Left kidney (tissue), 8 donors: ENCODE data around the gene SLC37A4. TPM values are rescaled to one million over a fixed set of nuclear protein-coding genes. Genes with fewer than 3 reads are reported as not detected.
"Not testable (repeated sequence)": the region's sequence is repeated elsewhere in the genome, so short reads cannot be mapped to it uniquely, and the experiment has no call there.

Experiments used
- DNase-seq: peaks from one replicate; pipeline ENCODE4 v3.0.0-alpha.2; 2013
- long read RNA-seq, 8 donors: transcript quantifications; one replicate each; lab custom pipeline, GENCODE V29; 2026
- polyA plus RNA-seq: library from polyadenylated mRNA; unstranded; fragments of 120-200 nt; gene quantifications from one replicate; pipeline ENCODE4 v1.2.1, GENCODE V29; 2013; ENCODE audit not compliant: insufficient read length

The SLC37A4 gene
- polyA plus RNA-seq: 97.8 TPM
- long read RNA-seq, donor 1, transcript SLC37A4-210 (9 exons, 2,040 nt): major isoform, 7 of 45 reads
- long read RNA-seq, donor 1, partial matches to known transcripts: 30 of 45 reads
- long read RNA-seq, donor 1, other reads (novel, unspliced or antisense): 0 of 45 reads
- long read RNA-seq, donor 2, transcript SLC37A4-210 (9 exons, 2,040 nt): major isoform, 7 of 47 reads
- long read RNA-seq, donor 2, partial matches to known transcripts: 38 of 47 reads
- long read RNA-seq, donor 2, other reads (novel, unspliced or antisense): 0 of 47 reads
- long read RNA-seq, donor 3, transcript SLC37A4-208 (6 exons, 2,626 nt): minor isoform, 6 of 83 reads
- long read RNA-seq, donor 3, transcript SLC37A4-210 (9 exons, 2,040 nt): major isoform, 10 of 83 reads
- long read RNA-seq, donor 3, partial matches to known transcripts: 66 of 83 reads
- long read RNA-seq, donor 3, other reads (novel, unspliced or antisense): 0 of 83 reads
- long read RNA-seq, donor 4, partial matches to known transcripts: 0 of 1 reads
- long read RNA-seq, donor 4, other reads (novel, unspliced or antisense): 0 of 1 reads
- long read RNA-seq, donor 5, transcript SLC37A4-210 (9 exons, 2,040 nt): major isoform, 17 of 75 reads
- long read RNA-seq, donor 5, transcript SLC37A4-208 (6 exons, 2,626 nt): minor isoform, 5 of 75 reads
- long read RNA-seq, donor 5, partial matches to known transcripts: 51 of 75 reads
- long read RNA-seq, donor 5, other reads (novel, unspliced or antisense): 0 of 75 reads
- long read RNA-seq, donor 6, transcript SLC37A4-210 (9 exons, 2,040 nt): major isoform, 14 of 88 reads
- long read RNA-seq, donor 6, partial matches to known transcripts: 70 of 88 reads
- long read RNA-seq, donor 6, other reads (novel, unspliced or antisense): 0 of 88 reads
- long read RNA-seq, donor 7, transcript SLC37A4-210 (9 exons, 2,040 nt): major isoform, 20 of 55 reads
- long read RNA-seq, donor 7, partial matches to known transcripts: 31 of 55 reads
- long read RNA-seq, donor 7, other reads (novel, unspliced or antisense): 0 of 55 reads
- long read RNA-seq, donor 8, transcript SLC37A4-210 (9 exons, 2,040 nt): major isoform, 5 of 13 reads
- long read RNA-seq, donor 8, partial matches to known transcripts: 6 of 13 reads
- long read RNA-seq, donor 8, other reads (novel, unspliced or antisense): 0 of 13 reads

DNA sequence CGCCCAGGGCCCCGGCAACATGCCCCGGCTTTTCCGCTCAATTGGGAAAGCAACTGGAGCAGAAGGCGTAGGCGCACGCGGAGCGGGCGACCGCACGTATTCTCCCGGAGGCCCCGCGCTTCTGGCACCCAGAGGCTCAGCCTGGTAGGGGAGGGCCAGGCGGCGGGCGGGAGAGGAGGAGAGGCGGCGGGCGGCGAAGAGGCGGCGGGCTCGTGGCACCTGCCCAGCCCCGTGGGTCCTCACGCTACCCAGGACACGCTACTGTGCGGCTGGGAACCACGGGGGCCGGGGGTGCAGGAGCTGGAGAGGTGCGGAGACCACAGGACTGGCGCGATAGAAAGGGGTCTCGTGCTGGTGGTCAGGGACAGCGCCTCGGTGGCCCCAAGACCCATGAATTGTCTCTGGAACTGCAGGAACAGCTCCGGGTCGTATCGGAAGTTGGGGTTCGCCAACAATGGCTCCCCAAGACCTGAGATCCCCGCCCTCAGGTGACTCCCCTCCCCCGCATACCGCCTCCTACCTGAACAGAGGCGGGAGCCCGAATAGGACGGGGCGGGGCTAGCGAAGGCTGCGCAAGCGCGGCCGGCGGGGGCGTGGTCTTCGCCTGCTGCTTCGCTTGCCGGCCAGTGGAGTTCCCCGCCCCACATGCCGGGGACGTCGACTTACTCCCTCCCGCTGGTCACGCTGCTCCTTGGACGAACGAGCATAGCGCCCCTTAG, at the start of gene SLC37A4:
Gene SLC37A4, minus strand, starts transcription at position 549 of the 719 bp plus-strand sequence.
- DNase-seq: peak; percentile 96

GRCh38 chr11:119078675-119079420, 48.2 kb upstream of the SLC37A4 start:
- DNase-seq: no peak

- DNase-seq: no peak
These were observed 47.2 kb upstream of the SLC37A4 start for GRCh38 chr11:119077839-119078238.

- DNase-seq: peak; percentile 95
These were observed 36.9 kb upstream of the SLC37A4 start, which contains the start of gene VPS11 for GRCh38 chr11:119067371-119068222. VPS11 (plus strand) TSS chr11:119067818; CDS start chr11:119067824, 6 bp downstream.

GRCh38 chr11:119065369-119065768, 34.7 kb upstream of the SLC37A4 start:
- DNase-seq: no peak

- no peak for DNase-seq
These were observed 32.1 kb upstream of the SLC37A4 start for GRCh38 chr11:119062779-119063178.

DNA sequence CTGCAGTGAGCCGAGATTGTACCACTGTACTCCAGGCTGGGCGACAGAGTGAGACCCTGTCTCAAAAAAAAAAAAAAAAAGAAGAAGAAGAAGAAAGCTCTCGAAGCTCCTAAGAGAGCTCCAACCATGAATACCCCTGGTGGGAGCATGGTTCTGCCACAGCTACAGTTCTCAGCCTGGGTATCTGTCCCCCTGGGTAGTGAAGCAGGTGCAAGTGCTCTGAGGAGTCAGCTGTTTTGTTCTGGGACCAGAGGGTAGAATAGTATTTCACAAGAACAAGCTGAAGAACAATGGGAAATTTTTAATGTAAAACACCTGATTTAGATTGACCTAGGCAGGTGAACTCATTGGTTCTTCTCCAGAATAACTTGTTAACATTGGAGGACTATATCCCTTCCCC, 30.6 kb upstream of the SLC37A4 start:
- no peak for DNase-seq

GRCh38 chr11:119059128-119059527, 28.5 kb upstream of the SLC37A4 start:
- DNase-seq: not testable (repeated sequence)

GRCh38 chr11:119057000-119057769, 26.5 kb upstream of the SLC37A4 start, which contains the start of gene HYOU1:
HYOU1 (minus strand) TSS chr11:119057205; CDS start chr11:119056160, 1,045 bp downstream.
- peak; percentile 96 for DNase-seq

- no peak for DNase-seq
These were observed 25.8 kb upstream of the SLC37A4 start for GRCh38 chr11:119056421-119056999.

GRCh38 chr11:119055901-119056300, 25.2 kb upstream of the SLC37A4 start:
- no peak for DNase-seq

DNA sequence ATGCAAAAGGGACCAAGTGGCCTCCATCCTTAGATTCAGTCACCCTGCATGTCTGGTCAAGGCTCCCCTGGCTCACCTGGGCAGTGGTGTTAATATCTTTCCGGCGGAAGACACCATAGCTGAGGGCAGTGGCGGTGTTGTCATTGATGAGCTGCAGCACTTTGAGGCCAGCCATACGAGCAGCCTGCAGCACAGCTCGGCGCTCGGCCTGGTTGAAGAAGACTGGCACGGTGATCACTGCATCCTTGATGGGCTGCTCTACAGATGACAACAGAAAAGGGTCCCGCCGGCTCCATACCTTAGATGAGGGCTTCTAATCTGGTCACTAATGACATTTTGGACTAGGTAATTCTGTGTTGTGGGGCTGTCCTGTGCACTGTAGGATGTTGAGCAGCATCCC, 23.7 kb upstream of the SLC37A4 start:
- no peak for DNase-seq

DNA sequence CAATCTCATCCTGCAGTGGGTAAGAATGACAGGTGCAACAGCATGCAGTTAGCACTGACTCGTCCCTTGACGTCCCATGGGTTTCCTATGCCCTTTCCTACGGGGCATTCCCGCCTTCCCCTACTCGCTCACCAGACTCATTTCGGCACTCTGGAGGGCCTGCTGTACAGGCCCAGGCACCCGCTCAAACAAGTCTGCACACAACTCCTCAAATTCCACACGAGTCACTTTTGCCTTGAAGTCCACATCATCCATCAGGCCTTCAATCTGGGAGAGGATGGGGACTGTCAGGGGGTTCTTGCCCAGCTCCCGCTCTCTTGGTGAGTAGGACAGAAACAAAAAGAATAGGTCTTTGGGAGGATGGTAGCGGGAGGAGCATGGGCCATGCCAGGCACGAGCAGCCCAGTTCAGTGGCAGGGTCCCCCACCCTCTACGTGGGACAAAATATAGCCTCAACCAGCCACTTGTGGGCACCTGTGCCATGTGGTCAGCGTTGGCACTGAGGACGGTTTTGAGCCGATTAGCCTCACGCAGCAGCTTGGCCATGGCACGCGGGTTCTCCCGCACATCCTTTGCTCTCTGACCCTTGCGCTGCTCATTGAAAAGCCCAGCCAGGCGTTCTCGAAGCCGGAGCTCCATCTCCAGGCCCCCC, 21.6 kb upstream of the SLC37A4 start:
- DNase-seq: no peak

DNA sequence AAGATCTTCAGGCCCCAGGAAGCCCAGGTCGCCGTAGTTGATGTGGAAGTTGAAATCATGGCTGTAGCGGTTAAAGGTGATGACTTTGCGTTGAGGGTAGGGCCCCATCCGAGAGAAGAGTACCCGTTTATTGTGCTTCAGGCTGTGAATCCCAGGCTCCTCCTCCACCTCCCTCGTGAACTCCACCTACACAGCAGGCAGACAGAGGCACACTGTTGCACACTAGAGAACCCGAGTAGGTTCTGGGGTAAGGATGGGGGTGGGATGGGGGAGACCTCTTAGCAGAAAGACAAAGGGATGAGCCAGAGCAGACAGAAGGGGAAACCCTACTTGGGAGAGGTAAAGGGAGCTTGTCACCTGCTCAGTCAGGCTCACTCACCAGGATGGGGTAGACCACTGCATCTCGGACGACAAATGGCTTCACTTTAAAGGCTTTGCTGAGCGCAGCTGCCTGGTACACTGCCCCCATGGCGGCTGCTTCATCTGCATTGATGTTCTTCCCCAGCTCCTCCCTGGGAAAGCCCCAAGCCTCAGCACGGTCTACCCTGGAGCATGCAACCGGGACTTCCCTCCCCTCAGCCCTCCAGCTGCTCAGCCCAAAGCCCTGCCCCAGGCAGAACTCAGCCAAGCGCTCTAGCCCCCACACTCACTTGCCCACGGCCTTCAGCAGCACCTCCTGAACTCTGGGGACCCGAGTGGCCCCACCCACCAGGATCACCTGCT, 20.9 kb upstream of the SLC37A4 start:
- DNase-seq: no peak

- no peak for DNase-seq
These were observed 18.4 kb upstream of the SLC37A4 start for GRCh38 chr11:119049081-119049480.

GRCh38 chr11:119048644-119049043, 18.0 kb upstream of the SLC37A4 start:
- no peak for DNase-seq

DNA sequence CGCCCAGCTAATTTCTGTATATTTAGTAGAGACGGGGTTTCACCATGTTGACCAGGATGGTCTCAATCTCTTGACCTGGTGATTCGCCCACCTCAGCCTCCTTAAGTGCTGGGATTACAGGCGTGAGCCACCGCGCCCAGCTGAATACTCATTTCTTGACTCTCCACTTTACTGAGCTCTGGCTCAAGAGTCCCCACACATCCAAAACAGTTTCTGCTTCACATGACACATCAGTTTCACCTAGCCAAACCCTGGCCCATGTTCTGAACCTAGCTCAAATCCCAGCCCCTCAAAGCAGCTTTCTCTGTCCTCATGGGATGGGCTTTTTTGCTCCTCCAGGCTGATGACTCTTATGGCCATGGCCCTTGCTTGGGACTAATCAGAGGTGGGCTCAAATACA, 16.5 kb upstream of the SLC37A4 start:
- DNase-seq: no peak
